ENCODE data around the gene LRRC75A. TPM values are rescaled to one million over a fixed set of nuclear protein-coding genes. Genes with fewer than 3 reads are reported as not detected.

LRRC75A gene
- total and polyA plus RNA-seq, 7 donors = 0.20 to 0.69 (median 0.30) TPM

GRCh38 chr17:16482253-16482652 is 9.7 kb downstream of the LRRC75A start:
- no peaks in the 10 kb centered on the region for H3K9me3 ChIP-seq
- no peak overlapping the region for H3K4me3 ChIP-seq
- H3K4me1 ChIP-seq = peaks cover 11% of the 10 kb centered on the region
- WGBS, 3 donors = 93 to 97% (median 94%) methylated on average over 6 to 8 of the region's 8 CpGs
- no peaks in the 10 kb centered on the region for H3K36me3 ChIP-seq (ENCODE audit: insufficient read depth in 1 of 2, low read depth in 1 of 2)
- TF ChIP-seq CTCF (IDR thresholded peaks at IDR 0.05) = no peak
- no peak for DNase-seq
- H3K27me3 ChIP-seq (ENCODE audit: insufficient read depth in 3 of 3, low read length in 2 of 3) = no peaks in the 10 kb centered on the region
- intact Hi-C loops (cut with DNase I) = no loop called here
- no peak overlapping the region for H3K27ac ChIP-seq
- ATAC-seq = no peak

- intact Hi-C loops (cut with DNase I) = no loop called here
- H3K4me1 ChIP-seq = peaks cover 3% of the 10 kb centered on the region
- H3K9me3 ChIP-seq = no peaks in the 10 kb centered on the region
- H3K4me3 ChIP-seq = no peak overlapping the region
- no peak for ATAC-seq
- H3K36me3 ChIP-seq (ENCODE audit: insufficient read depth in 1 of 2, low read depth in 1 of 2) = no peaks in the 10 kb centered on the region
- no peak for DNase-seq
- 84 to 88% (median 88%) methylated on average over 6 of the region's 6 CpGs for WGBS, 3 donors
- no peaks in the 10 kb centered on the region for H3K27me3 ChIP-seq (ENCODE audit: insufficient read depth in 3 of 3, low read length in 2 of 3)
- no peak overlapping the region for H3K27ac ChIP-seq
- TF ChIP-seq CTCF (IDR thresholded peaks at IDR 0.05) = no peak
These were observed 11.0 kb downstream of the LRRC75A start for GRCh38 chr17:16480995-16481394.

GRCh38 chr17:16479264-16479663 is 12.7 kb downstream of the LRRC75A start:
- no peaks in the 10 kb centered on the region for H3K36me3 ChIP-seq (ENCODE audit: insufficient read depth in 1 of 2, low read depth in 1 of 2)
- intact Hi-C loops (cut with DNase I) = no loop called here
- no peaks in the 10 kb centered on the region for H3K27me3 ChIP-seq (ENCODE audit: insufficient read depth in 3 of 3, low read length in 2 of 3)
- H3K27ac ChIP-seq = no peak overlapping the region
- no peak for ATAC-seq
- no peaks in the 10 kb centered on the region for H3K9me3 ChIP-seq
- no peak for DNase-seq
- no peaks in the 10 kb centered on the region for H3K4me1 ChIP-seq
- WGBS, 3 donors = 90 to 97% (median 95%) methylated on average over 2 of the region's 2 CpGs
- no peak for TF ChIP-seq CTCF (IDR thresholded peaks at IDR 0.05)
- H3K4me3 ChIP-seq = no peak overlapping the region

- no peak overlapping the region for H3K4me3 ChIP-seq
- no peaks in the 10 kb centered on the region for H3K27me3 ChIP-seq (ENCODE audit: insufficient read depth in 3 of 3, low read length in 2 of 3)
- 85 to 89% (median 88%) methylated on average over 6 of the region's 6 CpGs for WGBS, 3 donors
- no peak for TF ChIP-seq CTCF (IDR thresholded peaks at IDR 0.05)
- no peak for DNase-seq
- no peak for ATAC-seq
- intact Hi-C loops (cut with DNase I) = no loop called here
- no peaks in the 10 kb centered on the region for H3K9me3 ChIP-seq
- no peak overlapping the region for H3K27ac ChIP-seq
- H3K4me1 ChIP-seq = no peaks in the 10 kb centered on the region
- no peaks in the 10 kb centered on the region for H3K36me3 ChIP-seq (ENCODE audit: insufficient read depth in 1 of 2, low read depth in 1 of 2)
These were observed 13.3 kb downstream of the LRRC75A start for GRCh38 chr17:16478649-16479048.

GRCh38 chr17:16477666-16478065 is 14.3 kb downstream of the LRRC75A start:
- DNase-seq (no peak), ATAC-seq (no peak)
- Histone ChIP-seq H3K36me3 (ENCODE audit: insufficient read depth in 1 of 2, low read depth in 1 of 2) (no peaks in the 10 kb centered on the region), H3K27me3 (ENCODE audit: insufficient read depth in 3 of 3, low read length in 2 of 3) (no peaks in the 10 kb centered on the region), H3K9me3 (no peaks in the 10 kb centered on the region), H3K4me1 (no peaks in the 10 kb centered on the region), H3K4me3 (no peak overlapping the region), H3K27ac (peak overlapping the region; percentile 16)
- 78 to 92% (median 88%) methylated on average over 8 of the region's 8 CpGs for WGBS, 3 donors
- intact Hi-C loops (cut with DNase I) = no loop called here
- no peak for TF ChIP-seq CTCF (IDR thresholded peaks at IDR 0.05)

All from psoas muscle (tissue), 8 donors.